ENCODE measurements around the gene TTLL11. TPM values are rescaled to one million over a fixed set of nuclear protein-coding genes. Genes with fewer than 3 reads are reported as not detected.

The TTLL11 gene
- total RNA-seq, 1 experiment from 2014 or later: 1.5 TPM

DNA sequence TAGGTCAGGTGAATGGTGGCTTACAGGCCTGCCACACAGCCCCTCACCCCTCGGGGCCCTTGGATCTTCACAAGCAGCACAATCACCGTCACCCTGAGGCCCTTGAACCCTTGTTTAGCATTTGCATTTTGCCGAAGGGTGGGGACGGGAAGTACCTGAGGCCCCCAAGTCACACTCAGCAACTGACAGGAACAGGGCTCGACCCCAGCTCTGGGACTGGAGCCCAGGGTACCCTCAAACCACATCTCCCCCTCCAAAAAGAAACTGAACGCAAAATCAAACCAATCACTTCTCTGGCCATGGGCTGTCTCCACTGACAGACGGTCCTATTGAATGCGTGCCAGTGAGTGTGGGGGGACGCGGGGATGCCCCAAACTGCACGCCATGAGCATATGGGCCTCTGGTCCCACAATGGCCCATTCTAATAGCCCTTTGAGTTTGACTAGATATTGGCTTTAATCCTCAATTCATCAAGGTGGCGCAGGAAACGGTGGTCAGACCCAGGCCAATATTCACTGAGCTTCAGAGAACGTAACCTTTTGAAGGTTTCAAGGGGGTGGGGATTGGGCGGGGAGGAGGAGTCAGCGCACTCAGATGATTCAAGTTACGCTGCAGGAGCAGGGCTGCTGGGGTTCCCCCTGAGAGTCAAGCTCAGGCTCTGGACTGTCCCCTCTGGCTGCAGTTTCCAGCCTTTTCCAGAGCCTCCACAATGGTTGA, 265.7 kb downstream of the TTLL11 start:
- Histone ChIP-seq H3K23me2 (ENCODE audit: insufficient read length, low read depth, low read length, poor library complexity, severe bottlenecking) (no peaks in the 10 kb centered on the region), H3K27me3 (ENCODE audit: insufficient read depth, low read length) (no peaks in the 10 kb centered on the region), H2BK12ac (ENCODE audit: insufficient read length, low read depth, low read length) (no peak overlapping the region), H2BK20ac (ENCODE audit: low read depth, low read length, poor library complexity, severe bottlenecking) (no peak overlapping the region), H3K9me3 (ENCODE audit: control insufficient read depth, low read depth, low read length) (no peaks in the 10 kb centered on the region), H2BK15ac (ENCODE audit: low read depth, low read length) (no peak overlapping the region), H3K14ac (ENCODE audit: insufficient read depth, low read length) (no peak overlapping the region), H4K5ac (ENCODE audit: insufficient read length, low read depth, low read length) (no peak overlapping the region), H3K4me1 (ENCODE audit: insufficient read depth, low read length) (no peaks in the 10 kb centered on the region), H2BK5ac (ENCODE audit: insufficient read length, low read length) (no peak overlapping the region), H2AFZ (ENCODE audit: low read length) (no peak overlapping the region), H3K79me1 (ENCODE audit: insufficient read depth, low read depth, low read length, poor library complexity, severe bottlenecking) (no peaks in the 10 kb centered on the region), H3T11ph (ENCODE audit: low read length) (no peak overlapping the region), H3K27ac (ENCODE audit: insufficient read length, low read depth, low read length) (no peak overlapping the region), H3K4ac (ENCODE audit: low read depth, low read length) (no peak overlapping the region), H3K79me2 (ENCODE audit: insufficient read depth, low read length) (no peaks in the 10 kb centered on the region), H3K18ac (ENCODE audit: insufficient read length, low read depth, low read length) (no peak overlapping the region), H2BK120ac (ENCODE audit: low read depth, low read length, poor library complexity, severe bottlenecking) (no peak overlapping the region), H3K9ac (ENCODE audit: extremely low read depth, insufficient read length, low read length) (no peak overlapping the region), H2AK5ac (ENCODE audit: insufficient read length, low read length) (no peak overlapping the region), H3K56ac (ENCODE audit: insufficient read length, low read depth, low read length) (no peak overlapping the region), H3K23ac (ENCODE audit: insufficient read length, low read depth, low read length) (no peak overlapping the region), H4K8ac (replicated peaks; ENCODE audit: insufficient read length, low read depth, low read length) (no peak overlapping the region), H4K20me1 (ENCODE audit: control insufficient read depth, insufficient read depth, insufficient read length) (no peaks in the 10 kb centered on the region), H4K91ac (ENCODE audit: insufficient read length, low read depth, low read length) (no peak overlapping the region), H3K4me2 (ENCODE audit: insufficient read depth, insufficient read length, low read length) (no peak overlapping the region)
- H3K9me3 Mint-ChIP-seq: no peaks in the 10 kb centered on the region; a peak in 1 of 5 replicates
- no peak overlapping the region for H3K27ac Mint-ChIP-seq
- no peak overlapping the region for H3K4me3 Mint-ChIP-seq
- H3K36me3 Mint-ChIP-seq (ENCODE audit: insufficient read depth in 1 of 3, low read depth in 3 of 3): no peaks in the 10 kb centered on the region
- H3K4me1 Mint-ChIP-seq: peaks cover 11 to 16% of the 10 kb centered on the region in 2 experiments
- TF ChIP-seq, protein P1, sequence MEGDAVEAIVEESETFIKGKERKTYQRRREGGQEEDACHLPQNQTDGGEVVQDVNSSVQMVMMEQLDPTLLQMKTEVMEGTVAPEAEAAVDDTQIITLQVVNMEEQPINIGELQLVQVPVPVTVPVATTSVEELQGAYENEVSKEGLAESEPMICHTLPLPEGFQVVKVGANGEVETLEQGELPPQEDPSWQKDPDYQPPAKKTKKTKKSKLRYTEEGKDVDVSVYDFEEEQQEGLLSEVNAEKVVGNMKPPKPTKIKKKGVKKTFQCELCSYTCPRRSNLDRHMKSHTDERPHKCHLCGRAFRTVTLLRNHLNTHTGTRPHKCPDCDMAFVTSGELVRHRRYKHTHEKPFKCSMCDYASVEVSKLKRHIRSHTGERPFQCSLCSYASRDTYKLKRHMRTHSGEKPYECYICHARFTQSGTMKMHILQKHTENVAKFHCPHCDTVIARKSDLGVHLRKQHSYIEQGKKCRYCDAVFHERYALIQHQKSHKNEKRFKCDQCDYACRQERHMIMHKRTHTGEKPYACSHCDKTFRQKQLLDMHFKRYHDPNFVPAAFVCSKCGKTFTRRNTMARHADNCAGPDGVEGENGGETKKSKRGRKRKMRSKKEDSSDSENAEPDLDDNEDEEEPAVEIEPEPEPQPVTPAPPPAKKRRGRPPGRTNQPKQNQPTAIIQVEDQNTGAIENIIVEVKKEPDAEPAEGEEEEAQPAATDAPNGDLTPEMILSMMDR (conservative IDR thresholded peaks at IDR 0.05): no peak
- H3K27me3 Mint-ChIP-seq (ENCODE audit: low read depth): peaks cover 5% of the 10 kb centered on the region
- DNase-seq: no peak
- no CpG with 5 or more reads among the region's 17 CpGs for WGBS (ENCODE audit: extremely low coverage, insufficient read length, low lambda C conversion rate)

All from H9 (cell line).